Neuronal stem cell (in vitro differentiated cells): Measurements from ENCODE around the gene OR13H1.
A peak's percentile ranks its signal among the peaks of the same experiment; 100 is the strongest.
"Not testable (repeated sequence)": the region's sequence is repeated elsewhere in the genome, so short reads cannot be mapped to it uniquely, and the experiment has no call there.

Experiments
- DNase-seq: peaks from one replicate; pipeline ENCODE4 v3.0.0-alpha.2; 2013; ENCODE audit warnings: low spot score
- H2AFZ ChIP-seq: one replicate; pipeline ENCODE4 v1.6.1; 2013; ENCODE audit warnings: mild to moderate bottlenecking, low read length, inconsistent platforms
- H2AK5ac ChIP-seq: 2 replicates; pipeline ENCODE4 v1.6.1; 2013; ENCODE audit warnings: low read depth, mild to moderate bottlenecking, inconsistent platforms, low read length, moderate library complexity, mixed read lengths
- H2BK120ac ChIP-seq: 2 replicates; pipeline ENCODE4 v1.6.1; 2013; ENCODE audit warnings: low read depth, mild to moderate bottlenecking, inconsistent platforms, low read length, moderate library complexity, mixed read lengths
- H2BK12ac ChIP-seq: one replicate; pipeline ENCODE4 v1.6.1; 2013; ENCODE audit warnings: low read length, inconsistent platforms
- H2BK15ac ChIP-seq: 2 replicates; pipeline ENCODE4 v1.6.1; 2013; ENCODE audit warnings: mild to moderate bottlenecking, low read length, inconsistent platforms, mixed read lengths
- H2BK5ac ChIP-seq: one replicate; pipeline ENCODE4 v1.6.1; 2013; ENCODE audit warnings: inconsistent platforms, mild to moderate bottlenecking, low read length, moderate library complexity
- H3K14ac ChIP-seq: one replicate; pipeline ENCODE4 v1.6.1; 2013; ENCODE audit warnings: low read length, inconsistent platforms
- H3K18ac ChIP-seq: 2 replicates; pipeline ENCODE4 v1.6.1; 2013; ENCODE audit warnings: low read length, inconsistent platforms
- H3K23ac ChIP-seq: 2 replicates; pipeline ENCODE4 v1.6.1; 2013; ENCODE audit warnings: low read depth, mild to moderate bottlenecking, mixed read lengths, low read length, inconsistent platforms; ENCODE audit not compliant: poor library complexity
- H3K27ac ChIP-seq: replicated peaks from 3 replicates; pipeline ENCODE4 v1.5.1; 2013; ENCODE audit warnings: low read length, inconsistent platforms
- H3K27me3 ChIP-seq, 3 experiments: 2 replicates each; pipeline ENCODE4 v1.6.1; 2013; ENCODE audit warnings: low read length in 3 of 3, mild to moderate bottlenecking in 2 of 3, inconsistent platforms in 1 of 3, low read depth in 1 of 3, mixed read lengths in 1 of 3, moderate library complexity in 1 of 3; ENCODE audit not compliant: control insufficient read depth in 3 of 3, insufficient read depth in 3 of 3
- H3K36me3 ChIP-seq, 2 donors: replicated peaks in 1 of 2; 2 replicates each; pipeline ENCODE4 v1.6.1; 2013; ENCODE audit warnings: low read length in 2 of 2; ENCODE audit not compliant: control insufficient read depth in 2 of 2, insufficient read depth in 2 of 2
- H3K4ac ChIP-seq: 2 replicates; pipeline ENCODE4 v1.6.1; 2013; ENCODE audit warnings: inconsistent platforms, mild to moderate bottlenecking, low read length, moderate library complexity
- H3K4me1 ChIP-seq, 2 donors: 1 replicate in 1 of 2; 2 replicates in 1 of 2; pipeline ENCODE4 v1.6.1; 2013; ENCODE audit warnings: low read length in 2 of 2, low read depth in 1 of 2; ENCODE audit not compliant: control insufficient read depth in 2 of 2, insufficient read depth in 1 of 2
- H3K4me2 ChIP-seq: one replicate; pipeline ENCODE4 v1.6.1; 2013; ENCODE audit warnings: mild to moderate bottlenecking, low read length, inconsistent platforms; ENCODE audit not compliant: insufficient read depth, poor library complexity, severe bottlenecking
- H3K4me3 ChIP-seq, 2 donors: 2 replicates each; pipeline ENCODE4 v1.5.1; 2013; ENCODE audit warnings: low read length in 2 of 2, mild to moderate bottlenecking in 2 of 2, inconsistent platforms in 1 of 2, moderate library complexity in 1 of 2
- H3K79me1 ChIP-seq: one replicate; pipeline ENCODE4 v1.6.1; 2013; ENCODE audit warnings: low read depth, mild to moderate bottlenecking, inconsistent platforms, low read length, moderate library complexity
- H3K9ac ChIP-seq: one replicate; pipeline ENCODE4 v1.6.1; 2013; ENCODE audit warnings: mild to moderate bottlenecking, low read depth, low read length, inconsistent platforms; ENCODE audit not compliant: poor library complexity
- H3K9me3 ChIP-seq, 2 donors: replicated peaks in 1 of 2; 2 replicates each; pipeline versions ENCODE3 to v1.6.1; 2013; ENCODE audit warnings: low read length in 2 of 2, mild to moderate bottlenecking in 2 of 2, inconsistent platforms in 1 of 2, low read depth in 1 of 2, mixed read lengths in 1 of 2, moderate library complexity in 1 of 2; ENCODE audit not compliant: control insufficient read depth in 2 of 2, insufficient read depth in 1 of 2
- H4K8ac ChIP-seq: one replicate; pipeline ENCODE4 v1.6.1; 2013; ENCODE audit warnings: low read depth, mild to moderate bottlenecking, inconsistent platforms, low read length, moderate library complexity
- H4K91ac ChIP-seq: one replicate; pipeline ENCODE4 v1.6.1; 2013; ENCODE audit warnings: low read length, low read depth, mild to moderate bottlenecking, inconsistent platforms; ENCODE audit not compliant: poor library complexity
- WGBS, 2 donors: extraction: QIAGEN DNeasy Blood & Tissue Kit; methylation state at CpG; one replicate each; pipeline ENCODE4 v1.1.7; 2013; ENCODE audit warnings: missing lambda C conversion rate in 2 of 2, mixed read lengths in 1 of 2; ENCODE audit not compliant: insufficient read length in 2 of 2, insufficient replicate concordance in 1 of 2; ENCODE audit errors: extremely low coverage in 2 of 2; 5-methylcytosine and 5-hydroxymethylcytosine counted together

OR13H1 gene

GRCh38 chrX:131577413-131577812 is 33.5 kb downstream of the OR13H1 start:
- no peaks in the 10 kb centered on the region for H3K4me1 ChIP-seq
- H3K14ac ChIP-seq, result no peak overlapping the region
- H2AK5ac ChIP-seq, result no peak overlapping the region
- no peak overlapping the region for H2BK5ac ChIP-seq
- H3K27ac ChIP-seq, result no peak overlapping the region
- H2BK12ac ChIP-seq, result no peak overlapping the region
- no peak overlapping the region for H3K4ac ChIP-seq
- H3K36me3 ChIP-seq, result no peaks in the 10 kb centered on the region
- H4K91ac ChIP-seq, result no peak overlapping the region
- no peaks in the 10 kb centered on the region for H3K79me1 ChIP-seq
- no peak overlapping the region for H2AFZ ChIP-seq
- no peak overlapping the region for H2BK15ac ChIP-seq
- H3K4me3 ChIP-seq, result no peak overlapping the region
- H2BK120ac ChIP-seq, result no peak overlapping the region
- no peak overlapping the region for H3K9ac ChIP-seq
- no peak overlapping the region for H3K18ac ChIP-seq
- no peak overlapping the region for H3K23ac ChIP-seq
- no peak overlapping the region for H4K8ac ChIP-seq
- no peaks in the 10 kb centered on the region for H3K9me3 ChIP-seq
- no peak overlapping the region for H3K4me2 ChIP-seq
- H3K27me3 ChIP-seq, result peaks cover 0 to 16% (median 0%) of the 10 kb centered on the region in 3 experiments
- no peak for DNase-seq

GRCh38 chrX:131577999-131578734 is 34.3 kb downstream of the OR13H1 start:
- Histone ChIP-seq H3K4me1 (no peaks in the 10 kb centered on the region), H3K27ac (no peak overlapping the region), H2BK5ac (no peak overlapping the region), H3K27me3 (peaks cover 0 to 16% (median 0%) of the 10 kb centered on the region in 3 experiments), H3K23ac (no peak overlapping the region), H2AK5ac (no peak overlapping the region), H3K4ac (no peak overlapping the region), H4K91ac (no peak overlapping the region), H3K14ac (no peak overlapping the region), H3K9ac (no peak overlapping the region), H3K18ac (no peak overlapping the region), H2BK15ac (no peak overlapping the region), H3K4me2 (no peak overlapping the region), H3K9me3 (no peaks in the 10 kb centered on the region), H3K4me3 (no peak overlapping the region), H3K79me1 (no peaks in the 10 kb centered on the region), H2AFZ (no peak overlapping the region), H2BK12ac (no peak overlapping the region), H3K36me3 (no peaks in the 10 kb centered on the region), H4K8ac (no peak overlapping the region), H2BK120ac (no peak overlapping the region)
- no CpG with 5 or more reads among the region's 11 CpGs for WGBS, 2 donors
- no peak for DNase-seq

- WGBS, 2 donors, result no CpG with 5 or more reads among the region's 34 CpGs
- peaks cover 0 to 12% (median 0%) of the 10 kb centered on the region in 3 experiments for H3K27me3 ChIP-seq
- H2BK5ac ChIP-seq, H3K9me3 ChIP-seq, H3K18ac ChIP-seq, H2BK12ac ChIP-seq, H2AK5ac ChIP-seq, H3K4ac ChIP-seq, H3K23ac ChIP-seq, H3K4me1 ChIP-seq, H3K9ac ChIP-seq, H2AFZ ChIP-seq, H3K4me2 ChIP-seq, H3K36me3 ChIP-seq, H3K79me1 ChIP-seq, H3K14ac ChIP-seq, H3K4me3 ChIP-seq, H2BK120ac ChIP-seq, H4K91ac ChIP-seq, H2BK15ac ChIP-seq, H3K27ac ChIP-seq, H4K8ac ChIP-seq: not testable (repeated sequence)
- DNase-seq, result peak; percentile 4
Observed at GRCh38 chrX:131578735-131579367, 35.0 kb downstream of the OR13H1 start.

- Histone ChIP-seq H2AK5ac (no peak overlapping the region), H3K4me3 (no peak overlapping the region), H2BK12ac (no peak overlapping the region), H3K4me2 (no peak overlapping the region), H3K23ac (no peak overlapping the region), H3K4me1 (no peaks in the 10 kb centered on the region), H2AFZ (no peak overlapping the region), H3K36me3 (no peaks in the 10 kb centered on the region), H2BK5ac (no peak overlapping the region), H3K14ac (no peak overlapping the region), H3K18ac (no peak overlapping the region), H3K27ac (no peak overlapping the region), H3K9ac (no peak overlapping the region), H2BK15ac (no peak overlapping the region), H3K4ac (no peak overlapping the region), H2BK120ac (no peak overlapping the region), H4K8ac (no peak overlapping the region), H3K79me1 (no peaks in the 10 kb centered on the region), H3K27me3 (peaks cover 0 to 30% (median 0%) of the 10 kb centered on the region in 3 experiments), H3K9me3 (no peaks in the 10 kb centered on the region), H4K91ac (no peak overlapping the region)
- no CpG with 5 or more reads among the region's 4 CpGs for WGBS, 2 donors
- DNase-seq, result no peak
Observed at GRCh38 chrX:131588995-131589394, 45.1 kb downstream of the OR13H1 start.
